Mucosa of stomach (tissue), 1 donor: ENCODE results near the gene GAS2L2.

Experiments
- H3K27me3 ChIP-seq: one replicate; pipeline ENCODE4 v1.7.0; 2013; ENCODE audit warnings: mild to moderate bottlenecking, low read length; ENCODE audit not compliant: control insufficient read depth, insufficient read depth
- H3K36me3 ChIP-seq: one replicate; pipeline ENCODE4 v1.7.0; 2013; ENCODE audit warnings: low read length; ENCODE audit not compliant: control insufficient read depth, insufficient read depth
- H3K4me1 ChIP-seq: one replicate; pipeline ENCODE4 v1.7.0; 2013; ENCODE audit warnings: mild to moderate bottlenecking, low read length; ENCODE audit not compliant: control insufficient read depth, insufficient read depth
- H3K4me3 ChIP-seq: one replicate; pipeline ENCODE4 v1.7.0; 2013; ENCODE audit warnings: low read length
- H3K9ac ChIP-seq: one replicate; pipeline ENCODE4 v1.7.0; 2013; ENCODE audit warnings: mild to moderate bottlenecking, low read length, moderate library complexity
- H3K9me3 ChIP-seq: one replicate; pipeline ENCODE4 v1.7.0; 2013; ENCODE audit warnings: mild to moderate bottlenecking, low read length, moderate library complexity; ENCODE audit not compliant: control insufficient read depth
- donor health status: Pancreatic carcinoma.

GAS2L2 gene

DNA sequence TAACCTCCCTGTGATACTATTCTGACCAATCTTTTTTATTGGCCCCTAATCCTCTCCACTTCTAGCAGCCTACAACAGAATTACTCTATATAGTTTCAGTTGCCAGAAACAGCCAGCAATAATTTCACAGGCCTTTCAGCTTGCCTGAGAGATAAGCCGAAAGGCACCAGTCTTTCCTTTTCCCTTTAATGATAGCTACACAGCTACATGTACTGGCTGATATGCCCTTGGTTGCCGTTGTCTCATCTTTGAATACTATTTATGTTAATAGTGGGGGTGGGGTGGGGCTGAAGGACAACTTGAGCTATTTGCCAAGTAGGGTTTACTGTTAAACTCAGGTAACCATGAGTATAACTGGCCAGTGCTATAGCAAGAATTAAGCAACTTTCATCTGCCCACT lies 57.4 kb downstream of the GAS2L2 start:
- Histone ChIP-seq H3K9me3 (no peaks in the 10 kb centered on the region), H3K9ac (no peak overlapping the region), H3K4me3 (no peak overlapping the region), H3K27me3 (no peaks in the 10 kb centered on the region), H3K36me3 (no peaks in the 10 kb centered on the region), H3K4me1 (no peaks in the 10 kb centered on the region)

DNA sequence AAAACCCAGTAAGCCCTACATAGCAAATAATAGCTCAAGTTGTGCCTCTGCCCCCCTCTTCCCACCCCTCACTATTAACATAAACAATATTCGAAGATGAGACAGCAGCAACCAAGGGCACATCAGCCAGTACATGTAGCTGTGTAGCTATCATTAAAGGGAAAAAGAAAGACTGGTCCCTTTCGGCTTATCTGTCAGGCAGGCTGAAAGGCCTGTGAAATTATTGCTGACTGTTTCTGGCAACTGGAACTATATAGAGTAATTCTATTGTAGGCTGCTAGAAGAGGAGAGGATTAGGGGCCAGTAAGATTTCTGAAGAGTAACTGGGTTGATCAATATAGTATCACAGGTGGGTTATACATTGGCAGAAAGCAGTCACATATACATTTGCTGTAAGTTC lies 58.1 kb downstream of the GAS2L2 start:
- Histone ChIP-seq H3K9ac (no peak overlapping the region), H3K27me3 (no peaks in the 10 kb centered on the region), H3K4me1 (no peaks in the 10 kb centered on the region), H3K4me3 (no peak overlapping the region), H3K36me3 (no peaks in the 10 kb centered on the region), H3K9me3 (no peaks in the 10 kb centered on the region)
